Hypothalamus (tissue), 51 donors: ENCODE measurements around the gene OR11H7.
"Not testable (repeated sequence)": the region's sequence is repeated elsewhere in the genome, so short reads cannot be mapped to it uniquely, and the experiment has no call there.

Experiments
- DNase-seq, 51 donors: peaks; one replicate each; lab custom pipeline; 2025; lab: John Stamatoyannopoulos, UW

OR11H7 gene

DNA sequence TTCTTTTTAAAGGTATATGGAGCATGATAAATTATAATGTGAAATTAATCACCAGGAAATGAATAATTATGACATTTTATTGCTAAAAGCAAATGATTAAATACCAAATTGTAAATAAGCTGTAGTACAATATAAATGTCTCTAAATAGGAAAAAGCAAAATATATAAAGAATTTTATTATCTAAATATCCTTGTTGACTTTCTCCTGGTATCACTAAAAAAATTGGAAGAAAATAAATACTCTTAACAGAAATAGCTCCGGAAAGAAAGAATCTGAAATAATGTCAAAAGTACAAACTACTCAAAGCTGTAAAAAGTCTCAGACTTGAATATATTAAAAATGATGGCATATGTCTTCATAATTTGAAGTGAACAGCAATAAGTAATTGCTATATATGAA, at the start of gene OR11H7:
Gene OR11H7 (plus strand): TSS at position 301 of the 400 bp plus-strand sequence.
- no peak for DNase-seq

DNA sequence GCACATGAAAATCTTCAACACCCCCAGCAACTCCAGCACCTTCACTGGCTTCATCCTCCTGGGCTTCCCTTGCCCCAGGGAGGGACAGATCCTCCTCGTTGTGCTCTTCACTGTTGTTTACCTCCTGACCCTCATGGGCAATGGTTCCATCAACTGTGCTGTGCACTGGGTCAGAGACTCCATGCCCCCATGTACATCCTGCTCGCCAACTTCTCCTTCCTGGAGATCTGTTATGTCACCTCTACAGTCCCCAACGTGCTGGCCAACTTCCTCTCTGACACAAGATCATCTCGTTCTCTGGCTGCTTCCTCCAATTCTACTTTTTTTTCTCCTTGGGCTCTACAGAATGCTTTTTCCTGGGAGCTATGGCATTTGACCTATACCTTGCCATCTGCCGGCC, 49.6 kb upstream of the OR11H7 start:
- peak in 2 of 51 donors; percentile 1 to 12 for DNase-seq

GRCh38 chr14:20179880-20180279, 48.9 kb upstream of the OR11H7 start:
- no peak for DNase-seq

- DNase-seq, result no peak
Observed at GRCh38 chr14:20180486-20180885, 48.3 kb upstream of the OR11H7 start.

- DNase-seq, result no peak
Observed at GRCh38 chr14:20184181-20184580, 44.6 kb upstream of the OR11H7 start.

GRCh38 chr14:20190596-20190995, 38.2 kb upstream of the OR11H7 start, which contains the start of gene OR11G2:
Gene OR11G2 (plus strand): TSS chr14:20190896. CDS start chr14:20197438, 6,542 bp downstream.
- DNase-seq, result no peak

DNA sequence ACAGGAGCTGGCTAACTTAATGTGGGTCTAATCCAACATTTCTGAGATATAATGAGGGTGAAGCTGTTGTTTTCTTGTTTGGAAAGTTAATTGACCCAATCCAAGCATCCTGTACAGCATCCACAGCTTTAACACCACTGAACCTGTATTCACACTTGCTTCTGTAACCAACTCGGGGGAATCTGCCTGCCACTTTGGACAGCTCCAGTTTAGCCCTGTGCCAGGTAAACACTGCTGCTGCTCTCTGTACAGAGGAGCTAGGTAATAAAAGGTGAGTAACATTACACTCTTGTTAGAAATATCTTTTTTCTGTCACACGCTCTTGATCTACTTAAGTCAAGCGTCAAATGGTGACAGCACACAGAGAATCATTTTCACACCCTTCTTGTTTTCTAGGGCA, 37.4 kb upstream of the OR11H7 start:
- no peak for DNase-seq

DNA sequence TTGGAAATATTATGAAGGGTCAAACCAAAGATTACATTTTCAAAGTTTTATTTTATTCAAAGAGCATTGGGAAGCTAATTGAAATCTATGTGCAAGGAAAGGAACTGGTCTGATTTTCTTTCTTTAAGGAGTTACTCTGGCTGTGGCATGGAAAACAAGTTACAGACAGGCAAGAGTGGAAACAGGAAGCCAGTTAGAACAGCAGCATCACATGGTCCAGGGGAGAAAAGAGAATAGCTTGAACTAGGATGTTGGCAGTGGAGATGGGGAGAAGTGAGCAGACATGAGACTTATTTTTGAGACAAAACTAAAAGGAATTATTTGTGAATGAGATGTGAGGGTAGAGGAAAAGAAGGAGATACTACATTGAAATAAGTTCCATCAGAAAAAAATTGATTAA, 34.7 kb upstream of the OR11H7 start:
- DNase-seq, result peak in 1 of 51 donors; percentile 0

GRCh38 chr14:20195170-20195569, 33.6 kb upstream of the OR11H7 start:
- DNase-seq, result not testable (repeated sequence)

DNA sequence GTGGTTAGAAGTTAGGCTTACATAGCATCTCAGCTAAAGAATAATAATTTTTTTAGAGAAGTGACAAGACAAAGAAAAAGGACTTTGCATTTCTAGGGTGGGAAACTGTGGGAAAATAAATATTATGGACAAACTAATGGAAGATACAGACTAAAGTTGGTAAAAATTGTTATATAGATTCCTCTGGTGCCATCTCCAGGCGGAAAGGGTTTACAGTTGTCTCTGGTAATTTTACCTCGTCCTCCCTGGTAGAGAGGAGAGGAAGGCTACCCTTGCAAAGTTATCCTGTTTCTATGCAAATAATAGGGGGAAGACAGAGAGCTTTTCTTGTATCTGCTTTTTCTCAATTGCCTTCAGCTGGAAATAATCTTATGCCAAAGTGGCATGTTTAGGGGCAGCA, 32.9 kb upstream of the OR11H7 start:
- no peak for DNase-seq

DNA sequence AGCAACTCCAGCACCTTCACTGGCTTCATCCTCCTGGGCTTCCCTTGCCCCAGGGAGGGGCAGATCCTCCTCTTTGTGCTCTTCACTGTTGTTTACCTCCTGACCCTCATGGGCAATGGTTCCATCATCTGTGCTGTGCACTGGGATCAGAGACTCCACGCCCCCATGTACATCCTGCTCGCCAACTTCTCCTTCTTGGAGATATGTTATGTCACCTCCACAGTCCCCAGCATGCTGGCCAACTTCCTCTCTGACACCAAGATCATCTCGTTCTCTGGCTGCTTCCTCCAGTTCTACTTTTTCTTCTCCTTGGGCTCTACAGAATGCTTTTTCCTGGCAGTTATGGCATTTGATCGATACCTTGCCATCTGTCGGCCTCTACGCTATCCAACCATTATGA, 31.3 kb upstream of the OR11H7 start:
- DNase-seq, result no peak

DNA sequence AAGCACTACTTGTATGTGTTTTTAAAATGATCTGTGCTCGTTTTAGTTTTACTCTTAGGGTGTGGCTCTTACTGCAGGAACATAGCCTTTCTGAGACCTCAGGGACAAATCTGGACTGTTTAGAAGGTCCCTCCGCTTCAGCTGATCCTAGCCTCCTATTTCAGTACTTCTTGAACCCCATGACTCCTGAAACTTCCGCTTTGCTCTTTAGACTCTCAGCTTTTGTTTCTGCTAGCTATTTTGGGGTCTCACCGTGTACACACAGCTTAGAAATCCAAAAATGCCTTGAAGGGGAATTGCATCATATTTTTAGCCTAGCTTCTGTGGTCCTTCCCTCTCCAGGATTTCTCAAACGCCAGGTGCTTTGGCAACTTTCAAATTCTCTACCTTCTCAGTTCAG, 29.8 kb upstream of the OR11H7 start:
- DNase-seq, result no peak

- no peak for DNase-seq
Observed at GRCh38 chr14:20204721-20205120, 24.1 kb upstream of the OR11H7 start.

DNA sequence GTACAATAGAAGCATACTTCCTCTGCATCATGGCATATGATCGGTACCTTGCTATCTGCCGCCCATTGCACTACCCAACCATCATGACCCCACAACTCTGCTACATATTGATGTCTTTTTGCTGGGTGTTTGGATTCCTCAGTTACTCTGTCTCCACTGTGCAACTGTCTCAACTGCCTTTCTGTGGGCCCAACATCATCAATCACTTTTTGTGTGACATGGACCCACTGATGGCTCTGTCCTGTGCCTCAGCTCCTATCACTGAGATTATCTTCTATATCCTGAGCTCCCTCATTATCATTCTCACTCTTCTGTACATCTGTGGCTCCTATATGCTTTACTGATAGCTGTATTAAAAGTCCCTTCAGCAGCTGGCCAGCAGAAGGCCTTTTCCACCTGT, 19.2 kb upstream of the OR11H7 start:
- DNase-seq, result no peak

- DNase-seq, result not testable (repeated sequence)
Observed at GRCh38 chr14:20212406-20212805, 16.4 kb upstream of the OR11H7 start.

- DNase-seq, result no peak
Observed at GRCh38 chr14:20215196-20215595, 13.6 kb upstream of the OR11H7 start.

GRCh38 chr14:20219033-20219432, 9.7 kb upstream of the OR11H7 start:
- no peak for DNase-seq

DNA sequence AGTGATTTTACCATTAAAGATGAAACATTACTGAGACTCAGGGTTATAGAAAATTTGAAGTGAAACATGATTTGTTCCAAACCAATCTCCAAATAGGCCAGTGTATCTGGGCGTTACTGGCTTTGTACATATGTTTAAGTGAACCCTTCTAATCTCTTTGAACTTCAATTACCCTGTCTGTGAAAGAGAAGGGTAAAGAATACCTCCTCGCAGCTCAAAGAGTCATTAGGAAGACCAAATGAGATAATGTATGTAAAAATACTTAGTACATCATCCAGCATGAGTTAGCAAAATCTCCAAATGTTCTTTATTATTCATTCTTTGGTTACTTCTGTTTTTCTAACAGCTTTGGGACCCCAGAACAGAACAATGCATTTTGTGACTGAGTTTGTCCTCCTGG, 5.4 kb upstream of the OR11H7 start, which contains the start of gene OR11H6:
Gene OR11H6 (plus strand): TSS at position 301 of the 400 bp plus-strand sequence. CDS start 0 bp downstream, at position 301.
- DNase-seq, result no peak

- DNase-seq, result not testable (repeated sequence)
Observed at GRCh38 chr14:20235415-20235814, 6.6 kb downstream of the OR11H7 start.

- DNase-seq, result no peak
Observed at GRCh38 chr14:20247646-20248246, 19.0 kb downstream of the OR11H7 start.

DNA sequence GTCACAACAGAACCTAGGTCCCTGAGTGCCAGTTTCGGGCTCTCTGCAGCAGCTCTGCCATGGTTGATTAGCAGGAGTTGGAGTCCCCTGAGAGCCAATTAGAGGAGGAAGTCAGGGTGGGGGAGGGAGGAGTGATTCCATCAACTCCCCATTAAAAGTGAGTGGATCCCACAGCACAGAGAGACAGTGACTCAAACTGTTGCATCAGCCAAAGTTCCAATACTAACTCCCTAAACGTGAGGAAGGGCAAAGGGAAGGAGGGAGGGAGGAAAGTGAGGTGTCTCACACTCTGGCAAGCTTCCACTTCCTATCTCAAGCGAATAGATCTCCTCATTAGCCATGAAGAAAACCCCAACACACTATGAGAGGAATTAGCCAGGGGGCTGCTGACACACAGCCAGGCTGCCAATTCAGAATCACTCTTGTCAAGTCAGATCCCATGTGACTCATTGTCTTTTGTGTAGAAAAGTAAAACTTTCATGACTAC, 33.9 kb downstream of the OR11H7 start:
- no peak for DNase-seq

- not testable (repeated sequence) for DNase-seq
Observed at GRCh38 chr14:20264361-20264760, 35.6 kb downstream of the OR11H7 start.

DNA sequence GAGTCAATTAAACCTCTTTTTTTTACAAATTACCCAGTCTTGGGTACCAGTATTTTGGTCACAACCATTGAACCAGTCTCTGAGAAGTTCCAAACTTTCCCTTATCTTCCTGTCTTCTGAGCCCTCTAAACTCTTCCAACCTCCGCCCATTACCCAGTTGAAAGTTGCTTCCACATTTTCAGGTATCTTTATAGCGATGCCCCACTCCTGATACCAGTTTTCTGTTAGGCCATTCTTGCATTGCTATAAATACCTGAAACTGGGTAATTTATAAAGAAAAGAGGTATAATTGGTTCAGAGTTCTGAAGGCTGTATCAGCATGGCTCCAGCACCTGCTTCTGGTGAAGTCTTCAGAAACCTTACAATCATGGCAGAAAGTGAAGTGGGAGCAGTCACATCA, 45.3 kb downstream of the OR11H7 start:
- DNase-seq, result no peak
